ENCODE results near the gene SP140L.
"Not testable (repeated sequence)": the region's sequence is repeated elsewhere in the genome, so short reads cannot be mapped to it uniquely, and the experiment has no call there.

SP140L gene

GRCh38 chr2:230425377-230425776 is 98.4 kb downstream of the SP140L start:
- no peak for DNase-seq

- DNase-seq: no peak
These were observed 102.5 kb downstream of the SP140L start for GRCh38 chr2:230429513-230429912.

- DNase-seq: no peak
These were observed 104.2 kb downstream of the SP140L start for GRCh38 chr2:230430957-230431910.

- DNase-seq: no peak
These were observed 107.8 kb downstream of the SP140L start for GRCh38 chr2:230434677-230435324.

- no peak for DNase-seq
These were observed 108.4 kb downstream of the SP140L start for GRCh38 chr2:230435431-230435830.

- not testable (repeated sequence) for DNase-seq
These were observed 112.1 kb downstream of the SP140L start for GRCh38 chr2:230439121-230439520.

- DNase-seq: no peak
These were observed 112.6 kb downstream of the SP140L start for GRCh38 chr2:230439590-230439989.

- no peak for DNase-seq
These were observed 114.4 kb downstream of the SP140L start for GRCh38 chr2:230441227-230441897.

GRCh38 chr2:230443541-230443940 is 116.5 kb downstream of the SP140L start:
- no peak for DNase-seq

- DNase-seq: no peak
These were observed 117.8 kb downstream of the SP140L start for GRCh38 chr2:230444832-230445231.

- DNase-seq: no peak
These were observed 120.0 kb downstream of the SP140L start for GRCh38 chr2:230447036-230447435.

GRCh38 chr2:230447455-230448451 is 120.8 kb downstream of the SP140L start:
- no peak for DNase-seq

GRCh38 chr2:230449901-230450467 is 123.0 kb downstream of the SP140L start:
- no peak for DNase-seq

- DNase-seq: no peak
These were observed 126.0 kb downstream of the SP140L start for GRCh38 chr2:230453006-230453405.

All from DMS53 (cell line).